GM12878 (cell line): Measurements from ENCODE around the gene NOL8. TPM values are rescaled to one million over a fixed set of nuclear protein-coding genes. Genes with fewer than 3 reads are reported as not detected.

Source experiments
- ATAC-seq: fragments of 200-7000 bp; cut with Tn5 transposase; 3 replicates; pipeline ENCODE4 v1.9.1; 2020; ENCODE audit warnings: mild to moderate bottlenecking, moderate library complexity
- BruUV-seq: library from RNA; stranded (reverse); fragments of 400-500 nt; replicated peaks from 2 replicates; lab custom pipeline; 2021; lab: Mats Ljungman, UMichigan
- CTCF ChIA-PET: fragments of 300-600 bp; sonication (Branson Sonifier 250); formaldehyde crosslinking; extraction: SDS; loops from one replicate; lab custom pipeline; 2021; ENCODE audit warnings: inconsistent platforms; lab: Yijun Ruan, JAX
- POLR2A ChIA-PET: fragments of 350-600 bp; formaldehyde crosslinking; extraction: SDS; loops from one replicate; lab custom pipeline; 2021; ENCODE audit warnings: inconsistent platforms; lab: Charles Lee
- RAD21 ChIA-PET: fragments of 300-600 bp; sonication (Branson Sonifier 250); formaldehyde crosslinking; loops from one replicate; lab custom pipeline; 2023; ENCODE audit warnings: antibody characterized with exemption; ENCODE audit not compliant: unreplicated experiment; lab: Charles Lee
- SMC1A ChIA-PET: fragments of 300-600 bp; sonication (Branson Sonifier 250); formaldehyde crosslinking; loops from one replicate; lab custom pipeline; 2023; ENCODE audit not compliant: unreplicated experiment, uncharacterized antibody; lab: Charles Lee
- DNase-seq: peaks from one replicate; pipeline ENCODE4 v3.0.0-alpha.2; 2011; ENCODE audit warnings: low read depth, low spot score
- FAIRE-seq: peaks from 3 replicates; lab custom pipeline; 2011; peaks lifted over from hg19 to GRCh38; lab: Jason Lieb, UNC
- H2AFZ ChIP-seq: 2 replicates; pipeline ENCODE4 v1.6.0; 2011; ENCODE audit warnings: low read depth, low read length, control low read depth; ENCODE audit not compliant: control insufficient read depth
- H3K27ac ChIP-seq: 2 replicates; pipeline ENCODE4 v1.5.1; 2011; ENCODE audit warnings: control low read depth; ENCODE audit not compliant: control insufficient read depth, insufficient read depth
- H3K27me3 ChIP-seq, 2 experiments: replicated peaks in 1 of 2; 2 replicates each; pipeline versions ENCODE4 v1.6.0 to v1.6.1; 2011; ENCODE audit warnings: low read length in 1 of 2; ENCODE audit not compliant: control insufficient read depth in 2 of 2, insufficient read depth in 2 of 2
- H3K36me3 ChIP-seq, 2 experiments: 2 replicates each; pipeline ENCODE4 v1.5.1; 2011; ENCODE audit warnings: low read length in 1 of 2; ENCODE audit not compliant: control insufficient read depth in 2 of 2, insufficient read depth in 2 of 2
- H3K4me1 ChIP-seq: 2 replicates; pipeline ENCODE4 v1.6.1; 2011; ENCODE audit warnings: mild to moderate bottlenecking, low read length, moderate library complexity, mixed read lengths; ENCODE audit not compliant: control insufficient read depth, insufficient read depth
- H3K4me2 ChIP-seq: 2 replicates; pipeline ENCODE4 v1.6.0; 2011; ENCODE audit warnings: control low read depth; ENCODE audit not compliant: control insufficient read depth, insufficient read depth
- H3K4me3 ChIP-seq: fragments of 200-600 bp; sonication (generic); 2 replicates; pipeline ENCODE4 v1.5.1; 2016
- H3K79me2 ChIP-seq: 2 replicates; pipeline ENCODE4 v1.6.0; 2011; ENCODE audit warnings: low read length; ENCODE audit not compliant: control insufficient read depth, insufficient read depth
- H3K9ac ChIP-seq: 2 replicates; pipeline ENCODE4 v1.8.0; 2011; ENCODE audit warnings: low read length, control low read depth, mixed read lengths; ENCODE audit not compliant: control insufficient read depth, insufficient read depth
- H3K9me3 ChIP-seq: replicated peaks from 3 replicates; pipeline ENCODE4 v1.5.1; 2011; ENCODE audit warnings: mild to moderate bottlenecking, low read length; ENCODE audit not compliant: control insufficient read depth, insufficient read depth
- H4K20me1 ChIP-seq: 2 replicates; pipeline ENCODE4 v1.6.0; 2011; ENCODE audit not compliant: control insufficient read depth, insufficient read depth
- E2F8 ChIP-seq: fragments of 450-650 bp; IDR thresholded peaks from 2 replicates; pipeline ENCODE4 v1.6.1; 2018; ENCODE audit warnings: mild to moderate bottlenecking, low read depth, moderate library complexity; ENCODE audit not compliant: partially characterized antibody
- HDGF ChIP-seq: fragments of 450-650 bp; IDR thresholded peaks from 2 replicates; pipeline ENCODE4 v1.6.1; 2016; ENCODE audit warnings: antibody characterized with exemption
- NFIC ChIP-seq: IDR thresholded peaks from 2 replicates; pipeline ENCODE4 v1.6.1; 2012; ENCODE audit warnings: low read depth, mild to moderate bottlenecking, inconsistent platforms, low read length, moderate library complexity
- SUZ12 ChIP-seq: fragments of 200-600 bp; sonication (generic); IDR thresholded peaks from one replicate; pipeline ENCODE4 v1.6.1; 2018; ENCODE audit warnings: antibody characterized with exemption, mild to moderate bottlenecking; ENCODE audit not compliant: unreplicated experiment
- WGBS: methylation state at CpG from one replicate; pipeline ENCODE4 v1.1.6; 2016; ENCODE audit warnings: low lambda C conversion rate; ENCODE audit not compliant: insufficient replicate concordance, insufficient coverage; ENCODE audit errors: missing lambda C conversion rate; 5-methylcytosine and 5-hydroxymethylcytosine counted together
- in situ Hi-C: fragments of 300-500 bp; cut with MboI; formaldehyde crosslinking; loops from 9 replicates; pipeline ENCODE4 v1.14.3; 2018; ENCODE audit warnings: mixed read lengths
- intact Hi-C: fragments of 100-400 bp; cut with micrococcal nuclease; formaldehyde crosslinking; loops from one replicate; pipeline ENCODE4 v1.14.2; 2022; ENCODE audit not compliant: unreplicated experiment
- polyA plus RNA-seq, 11 experiments: library from polyadenylated mRNA; depleted of rRNA in 4 of 11; unstranded in 6 of 11; stranded (reverse) in 5 of 11; fragments of >200 nt; fragmentation: Nextera tagmentation in 4 of 11; fragmentation: Illumina TruSeq in 1 of 11; extraction: Ambion mirVana in 4 of 11; extraction: Trizol in 1 of 11; gene quantifications; 1 replicate in 1 of 11; 2 replicates in 10 of 11; pipeline versions ENCODE4 v1.2.1 to v1.2.3, GENCODE V29; 2011 to 2016; ENCODE audit warnings: inconsistent platforms in 2 of 11, missing spikeins in 2 of 11, low read depth in 1 of 11
- total RNA-seq, 4 experiments: library from RNA; depleted of rRNA in 3 of 4; stranded (reverse); fragments of >200 nt in 3 of 4; fragmentation: Illumina TruSeq in 1 of 4; extraction: Trizol in 1 of 4; gene quantifications; 2 replicates each; pipeline versions ENCODE4 v1.2.1 to v1.2.3, GENCODE V29; 2013 to 2021
- TF ChIP-seq, protein P1 (sequence below): fragments of 450-650 bp; IDR thresholded peaks from 2 replicates; pipeline ENCODE4 v1.6.1; 2016; ENCODE audit warnings: mild to moderate bottlenecking
- TF ChIP-seq, protein P2 (sequence below): IDR thresholded peaks from 2 replicates; pipeline ENCODE4 v1.6.1; 2012; ENCODE audit warnings: low read depth, low read length, improper control_type of control experiment

The NOL8 gene
- total and polyA plus RNA-seq, 10 of the 15 experiments (the other 5 are each of a cell fraction or from before 2014, with no cell fraction given) = 33.6 to 58.6 (median 49.2) TPM

- TF ChIP-seq E2F8 (no peak), NFIC (no peak)
These were observed 27.1 kb downstream of the NOL8 start (continued) for GRCh38 chr9:92298036-92298435.

DNA sequence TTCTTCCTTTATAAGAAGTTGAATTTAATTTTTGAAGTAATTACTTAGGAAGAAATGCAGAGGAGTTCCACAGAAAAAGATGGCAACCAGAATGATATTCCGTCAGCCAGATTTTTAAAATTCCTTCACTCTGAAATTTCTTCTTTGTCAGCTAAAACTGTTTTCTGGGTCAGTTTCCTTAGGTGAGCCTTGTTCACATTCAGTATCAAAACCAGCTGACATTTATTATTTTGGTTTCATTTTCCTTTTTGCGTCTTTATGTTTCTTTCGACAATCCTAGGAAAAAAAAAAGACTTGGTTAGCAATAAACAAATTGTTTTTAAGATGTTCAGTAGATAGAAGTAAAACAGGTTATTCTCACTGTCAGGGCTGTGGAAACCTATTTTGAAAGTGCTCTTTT is 27.5 kb downstream of the NOL8 start:
- intact Hi-C loops (no loop called here), in situ Hi-C loops (no loop called here)
- Histone ChIP-seq H4K20me1 (no peaks in the 10 kb centered on the region), H3K27ac (peak overlapping the region; percentile 15; the same call in 1 of the 2 replicates), H3K79me2 (peaks cover 25% of the 10 kb centered on the region), H3K4me3 (no peak overlapping the region), H3K36me3 (peaks cover 0 to 23% of the 10 kb centered on the region in 2 experiments; a peak in 3 of 4 replicates), H3K9me3 (no peaks in the 10 kb centered on the region), H3K4me1 (peaks cover 11% of the 10 kb centered on the region), H3K27me3 (no peaks in the 10 kb centered on the region), H3K4me2 (0 out of 2 replicates have a peak overlapping the region, but pooled peaks have one; percentile 30), H3K9ac (no peak overlapping the region; the same call in 1 of the 2 replicates), H2AFZ (no peak overlapping the region)
- no peak for TF ChIP-seq SUZ12
- TF ChIP-seq HDGF = no peak
- TF ChIP-seq, protein P1, sequence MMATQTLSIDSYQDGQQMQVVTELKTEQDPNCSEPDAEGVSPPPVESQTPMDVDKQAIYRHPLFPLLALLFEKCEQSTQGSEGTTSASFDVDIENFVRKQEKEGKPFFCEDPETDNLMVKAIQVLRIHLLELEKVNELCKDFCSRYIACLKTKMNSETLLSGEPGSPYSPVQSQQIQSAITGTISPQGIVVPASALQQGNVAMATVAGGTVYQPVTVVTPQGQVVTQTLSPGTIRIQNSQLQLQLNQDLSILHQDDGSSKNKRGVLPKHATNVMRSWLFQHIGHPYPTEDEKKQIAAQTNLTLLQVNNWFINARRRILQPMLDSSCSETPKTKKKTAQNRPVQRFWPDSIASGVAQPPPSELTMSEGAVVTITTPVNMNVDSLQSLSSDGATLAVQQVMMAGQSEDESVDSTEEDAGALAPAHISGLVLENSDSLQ = no peak
- TF ChIP-seq, protein P2, sequence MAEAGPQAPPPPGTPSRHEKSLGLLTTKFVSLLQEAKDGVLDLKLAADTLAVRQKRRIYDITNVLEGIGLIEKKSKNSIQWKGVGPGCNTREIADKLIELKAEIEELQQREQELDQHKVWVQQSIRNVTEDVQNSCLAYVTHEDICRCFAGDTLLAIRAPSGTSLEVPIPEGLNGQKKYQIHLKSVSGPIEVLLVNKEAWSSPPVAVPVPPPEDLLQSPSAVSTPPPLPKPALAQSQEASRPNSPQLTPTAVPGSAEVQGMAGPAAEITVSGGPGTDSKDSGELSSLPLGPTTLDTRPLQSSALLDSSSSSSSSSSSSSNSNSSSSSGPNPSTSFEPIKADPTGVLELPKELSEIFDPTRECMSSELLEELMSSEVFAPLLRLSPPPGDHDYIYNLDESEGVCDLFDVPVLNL = no peak
- no peak for ATAC-seq
- ChIA-PET RAD21 (no interaction called here), CTCF (no interaction called here), POLR2A (no interaction called here), SMC1A (no interaction called here)
- no TSS peak for BruUV-seq
- no peak for DNase-seq
- no peak for FAIRE-seq
- WGBS = 67% methylated on average over 3 of the region's 3 CpGs
